ENCODE results near the gene MAP3K2.

Gene MAP3K2

DNA sequence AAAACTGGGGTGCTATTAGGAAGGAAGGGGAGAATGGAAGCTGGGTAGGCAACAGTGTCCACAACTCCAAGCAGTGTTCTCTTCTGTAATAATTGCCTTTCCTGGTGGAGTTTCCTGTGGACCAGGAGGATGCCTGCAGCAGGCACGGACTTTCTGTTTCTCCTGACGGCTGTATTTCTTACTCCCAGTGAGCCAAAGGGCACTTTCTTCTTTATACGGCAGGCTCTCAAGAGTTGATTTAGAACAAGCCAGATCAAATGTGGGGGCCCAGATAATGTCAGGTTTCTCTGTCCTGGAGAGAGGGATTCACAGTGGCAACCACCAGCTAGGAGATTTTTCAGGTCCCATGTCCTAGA, 17.5 kb upstream of the MAP3K2 start:
- H3K4me3 ChIP-seq (replicated peaks; ENCODE audit: low read depth, low read length) = no peak overlapping the region
- DNase-seq (ENCODE audit: extremely low read depth, low read depth) = no peak
- TF ChIP-seq, protein P1, sequence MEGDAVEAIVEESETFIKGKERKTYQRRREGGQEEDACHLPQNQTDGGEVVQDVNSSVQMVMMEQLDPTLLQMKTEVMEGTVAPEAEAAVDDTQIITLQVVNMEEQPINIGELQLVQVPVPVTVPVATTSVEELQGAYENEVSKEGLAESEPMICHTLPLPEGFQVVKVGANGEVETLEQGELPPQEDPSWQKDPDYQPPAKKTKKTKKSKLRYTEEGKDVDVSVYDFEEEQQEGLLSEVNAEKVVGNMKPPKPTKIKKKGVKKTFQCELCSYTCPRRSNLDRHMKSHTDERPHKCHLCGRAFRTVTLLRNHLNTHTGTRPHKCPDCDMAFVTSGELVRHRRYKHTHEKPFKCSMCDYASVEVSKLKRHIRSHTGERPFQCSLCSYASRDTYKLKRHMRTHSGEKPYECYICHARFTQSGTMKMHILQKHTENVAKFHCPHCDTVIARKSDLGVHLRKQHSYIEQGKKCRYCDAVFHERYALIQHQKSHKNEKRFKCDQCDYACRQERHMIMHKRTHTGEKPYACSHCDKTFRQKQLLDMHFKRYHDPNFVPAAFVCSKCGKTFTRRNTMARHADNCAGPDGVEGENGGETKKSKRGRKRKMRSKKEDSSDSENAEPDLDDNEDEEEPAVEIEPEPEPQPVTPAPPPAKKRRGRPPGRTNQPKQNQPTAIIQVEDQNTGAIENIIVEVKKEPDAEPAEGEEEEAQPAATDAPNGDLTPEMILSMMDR (IDR thresholded peaks at IDR 0.05; ENCODE audit: low read depth, low read length, missing control alignments) = no peak

DNA sequence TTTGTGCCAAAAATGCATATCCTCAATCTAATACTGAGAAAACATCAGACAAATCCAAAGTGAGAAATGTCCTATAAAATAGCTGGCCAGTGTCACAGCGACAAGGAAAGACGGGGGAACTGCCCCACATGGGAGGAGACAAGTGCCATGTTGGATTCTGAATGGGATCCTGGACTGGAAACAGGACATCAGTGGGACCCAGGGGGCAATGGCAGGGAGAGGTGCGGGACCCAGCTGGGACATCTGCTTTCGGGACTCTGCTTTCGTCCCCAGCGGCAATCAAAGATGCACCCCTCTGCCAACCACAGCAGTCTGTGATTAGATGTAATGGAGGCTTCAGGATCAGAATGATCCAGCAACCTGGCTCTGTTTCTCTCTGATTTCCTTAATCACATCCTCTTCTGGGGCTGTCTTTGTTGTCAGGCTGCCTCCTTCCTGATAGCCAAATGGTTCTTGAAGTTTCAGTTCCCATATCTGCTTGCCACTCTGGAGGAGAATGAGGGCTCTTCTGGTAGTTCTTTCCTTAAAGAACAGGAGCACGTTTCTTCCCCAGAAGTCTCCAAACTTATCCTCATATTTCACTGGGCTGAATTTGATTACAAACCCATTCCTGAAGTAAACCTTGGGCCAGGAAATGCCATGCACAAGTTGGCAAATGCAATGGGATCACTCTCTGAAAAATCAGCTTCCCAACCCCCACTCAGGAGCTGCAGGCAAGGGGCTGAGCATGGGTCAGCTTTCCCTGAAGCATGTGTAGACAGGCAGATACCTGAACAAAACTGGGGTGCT, 16.9 kb upstream of the MAP3K2 start:
- DNase-seq (ENCODE audit: extremely low read depth, low read depth) = no peak
- TF ChIP-seq, protein P1 (IDR thresholded peaks at IDR 0.05; ENCODE audit: low read depth, low read length, missing control alignments) = no peak
- no peak overlapping the region for H3K4me3 ChIP-seq (replicated peaks; ENCODE audit: low read depth, low read length)

DNA sequence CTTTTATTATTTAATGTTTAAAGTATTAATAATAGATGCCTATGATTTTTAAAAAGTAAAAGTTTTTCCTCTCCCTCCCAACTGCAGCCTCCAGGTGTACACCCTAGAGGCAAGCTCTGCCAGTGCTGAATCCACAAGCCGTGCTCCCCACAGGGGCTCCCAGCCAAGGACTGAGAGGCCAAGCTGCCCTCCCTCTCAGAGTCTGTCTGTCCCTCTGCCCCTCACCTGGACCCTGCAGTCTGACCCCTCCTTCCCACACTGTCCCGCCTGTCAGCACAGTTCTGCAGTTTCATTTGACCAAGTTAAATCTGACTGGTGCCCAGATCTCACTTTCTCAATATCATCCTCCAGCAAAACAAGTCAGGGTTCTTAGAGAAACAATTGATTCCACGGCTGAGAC, 15.7 kb upstream of the MAP3K2 start:
- TF ChIP-seq, protein P1 (IDR thresholded peaks at IDR 0.05; ENCODE audit: low read depth, low read length, missing control alignments) = no peak
- no peak overlapping the region for H3K4me3 ChIP-seq (replicated peaks; ENCODE audit: low read depth, low read length)
- DNase-seq (ENCODE audit: extremely low read depth, low read depth) = no peak

DNA sequence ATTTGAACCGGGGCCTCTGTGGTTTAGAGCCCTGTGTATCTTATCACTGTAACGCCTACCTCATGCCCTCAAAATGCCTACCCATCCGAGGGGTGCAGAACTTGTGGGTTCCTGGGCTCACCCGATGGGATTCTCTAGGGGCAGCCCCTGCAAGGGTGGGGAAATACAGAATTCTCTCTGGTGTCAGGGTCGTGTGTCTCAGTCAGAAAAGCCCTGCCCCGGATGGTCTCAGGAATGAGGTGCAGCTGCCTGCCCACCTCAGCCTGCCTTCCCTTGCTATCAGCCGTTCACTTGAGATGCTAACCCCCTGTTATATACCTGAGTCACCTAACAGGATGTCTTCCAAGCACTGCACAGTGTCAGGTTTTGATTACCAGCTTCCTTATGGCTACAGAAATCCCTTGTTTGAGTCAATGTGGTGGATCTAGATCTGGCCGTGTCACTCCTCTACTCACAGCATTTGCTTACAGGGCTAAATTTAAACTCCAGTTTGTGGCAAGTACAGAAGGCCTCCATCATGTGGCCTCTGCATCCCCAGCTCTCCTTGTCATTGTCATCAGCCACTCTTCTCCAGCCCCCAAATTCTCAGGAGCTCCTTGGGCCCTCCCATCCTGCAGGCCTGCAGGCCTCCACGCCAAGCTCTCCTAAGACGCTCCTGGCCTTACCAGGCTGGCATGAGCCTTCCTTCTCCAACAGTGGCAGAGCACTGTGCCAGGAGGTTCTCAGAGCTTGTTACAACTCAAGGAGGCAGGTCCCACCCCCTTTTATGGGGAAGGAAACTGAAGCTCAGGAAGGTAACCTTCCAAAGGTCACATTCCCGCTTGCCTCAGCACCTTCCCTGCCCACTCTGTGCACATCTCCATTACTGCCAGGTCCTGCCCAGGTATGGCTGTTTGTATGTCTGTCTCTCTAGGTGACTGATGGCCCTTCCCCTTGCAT, 14.3 kb upstream of the MAP3K2 start:
- no peak overlapping the region for H3K4me3 ChIP-seq (replicated peaks; ENCODE audit: low read depth, low read length)
- DNase-seq (ENCODE audit: extremely low read depth, low read depth) = no peak
- TF ChIP-seq, protein P1 (IDR thresholded peaks at IDR 0.05; ENCODE audit: low read depth, low read length, missing control alignments) = no peak

DNA sequence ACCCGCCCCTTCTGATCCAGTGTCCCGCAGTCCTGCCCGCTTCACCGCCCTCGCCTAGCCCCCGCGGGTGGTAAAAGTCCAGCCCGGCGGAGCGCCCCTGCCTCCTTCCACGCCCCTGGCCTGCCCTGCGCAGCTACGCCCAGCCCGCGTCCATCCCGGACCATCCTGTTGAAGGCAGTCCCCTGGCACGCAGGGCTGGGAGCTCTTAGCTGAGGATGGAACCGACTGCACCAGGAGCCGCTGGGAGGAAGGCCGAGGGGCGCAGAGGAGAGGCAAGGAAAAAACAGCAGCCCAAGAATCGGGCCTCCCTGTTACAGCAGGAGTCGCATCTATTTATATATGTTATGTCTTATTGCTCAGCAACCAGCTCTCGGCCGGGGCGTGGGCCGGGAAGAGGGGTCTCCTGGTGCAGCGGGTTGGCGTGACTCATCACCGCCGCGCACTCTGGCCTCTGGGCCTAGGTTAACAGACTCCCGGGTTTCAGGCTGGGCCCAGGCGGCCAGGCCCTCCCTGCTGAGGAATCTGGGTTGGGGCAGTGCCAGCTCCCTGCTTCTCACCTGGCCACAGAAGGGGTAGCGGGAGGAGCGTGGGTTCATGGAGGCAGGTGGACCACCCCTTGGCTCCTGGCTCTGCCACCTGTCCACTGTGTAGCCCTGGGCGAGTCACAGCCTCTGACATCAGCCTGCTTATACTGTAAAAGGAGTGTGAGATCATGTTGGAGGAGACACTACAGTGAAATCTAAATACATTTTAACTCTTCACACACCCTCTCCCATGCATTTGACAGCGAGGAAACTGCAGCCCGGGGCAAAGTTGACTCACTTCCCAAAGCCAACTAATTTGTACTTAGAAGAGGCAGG, 13.4 kb upstream of the MAP3K2 start:
- no peak overlapping the region for H3K4me3 ChIP-seq (replicated peaks; ENCODE audit: low read depth, low read length)
- no peak for DNase-seq (ENCODE audit: extremely low read depth, low read depth)
- TF ChIP-seq, protein P1 (IDR thresholded peaks at IDR 0.05; ENCODE audit: low read depth, low read length, missing control alignments) = no peak

DNA sequence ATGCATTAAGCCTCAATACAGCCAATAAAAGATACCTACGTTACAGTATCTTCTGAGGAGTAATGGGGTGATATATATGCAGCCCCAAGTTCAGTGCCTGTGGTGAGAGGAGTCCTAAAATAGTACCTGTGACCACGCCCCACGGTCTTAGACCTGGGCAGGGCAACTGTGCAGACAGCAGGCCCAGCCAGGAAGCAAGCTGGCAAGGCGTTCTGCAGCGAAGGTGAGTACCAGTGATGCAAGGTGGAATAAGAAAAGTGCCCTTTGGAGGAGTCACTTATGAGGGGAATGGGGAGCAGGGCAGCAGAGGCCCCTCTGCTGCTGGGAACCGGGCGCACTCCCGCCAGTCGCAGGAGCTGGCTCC, 12.7 kb upstream of the MAP3K2 start:
- DNase-seq (ENCODE audit: extremely low read depth, low read depth) = no peak
- H3K4me3 ChIP-seq (replicated peaks; ENCODE audit: low read depth, low read length) = no peak overlapping the region
- TF ChIP-seq, protein P1 (IDR thresholded peaks at IDR 0.05; ENCODE audit: low read depth, low read length, missing control alignments) = no peak
